ENCODE data around the gene C1orf159.

GRCh38 chr1:1051127-1051810 is 64.6 kb downstream of the C1orf159 start:
- TF ChIP-seq YBX1 (IDR thresholded peaks at IDR 0.05) = no peak
- TF ChIP-seq CTCF (IDR thresholded peaks at IDR 0.05 in 2 of 3, conservative IDR thresholded peaks at IDR 0.05 in 1 of 3; ENCODE audit: control insufficient read depth in 2 of 3, extremely low read depth in 1 of 3, insufficient read depth in 1 of 3, low read depth in 3 of 3, low read length in 3 of 3) = no peak
- TF ChIP-seq ZSCAN29 (IDR thresholded peaks at IDR 0.05) = no peak
- no peak for TF ChIP-seq CREB1 (IDR thresholded peaks at IDR 0.05; ENCODE audit: low read depth)
- no peak for TF ChIP-seq GATAD2B (conservative IDR thresholded peaks at IDR 0.05; ENCODE audit: low read depth)
- TF ChIP-seq BRCA1 (IDR thresholded peaks at IDR 0.05; ENCODE audit: low read depth, low read length) = no peak
- TF ChIP-seq ZNF274 (IDR thresholded peaks at IDR 0.05; ENCODE audit: insufficient read depth, insufficient read length) = no peak
- TF ChIP-seq NFYB (IDR thresholded peaks at IDR 0.05; ENCODE audit: insufficient read depth, low read depth, low read length) = no peak
- TF ChIP-seq, protein P1, sequence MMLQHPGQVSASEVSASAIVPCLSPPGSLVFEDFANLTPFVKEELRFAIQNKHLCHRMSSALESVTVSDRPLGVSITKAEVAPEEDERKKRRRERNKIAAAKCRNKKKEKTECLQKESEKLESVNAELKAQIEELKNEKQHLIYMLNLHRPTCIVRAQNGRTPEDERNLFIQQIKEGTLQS (IDR thresholded peaks at IDR 0.05; ENCODE audit: borderline replicate concordance, extremely low read depth, low read depth, low read length) = no peak
- TF ChIP-seq BHLHE40 (IDR thresholded peaks at IDR 0.05; ENCODE audit: borderline replicate concordance in 1 of 2, low read depth in 2 of 2, low read length in 1 of 2) = no peak
- TF ChIP-seq MYC (IDR thresholded peaks at IDR 0.05; ENCODE audit: insufficient read depth, insufficient read length, insufficient replicate concordance, low read length, severe bottlenecking) = no peak
- TF ChIP-seq EP300 (IDR thresholded peaks at IDR 0.05; ENCODE audit: borderline replicate concordance in 1 of 2, control insufficient read depth in 1 of 2, low read depth in 2 of 2, low read length in 2 of 2) = no peak

Measured in GM12878 (cell line).